SW480 (cell line): ENCODE results near the gene GATA1.

Experiments
- DNase-seq: peaks from one replicate; pipeline ENCODE4 v3.0.0-alpha.2; 2016; ENCODE audit warnings: low spot score

Gene GATA1

GRCh38 chrX:48785540-48786214 is 713 bp upstream of the GATA1 start:
- no peak for DNase-seq

DNA sequence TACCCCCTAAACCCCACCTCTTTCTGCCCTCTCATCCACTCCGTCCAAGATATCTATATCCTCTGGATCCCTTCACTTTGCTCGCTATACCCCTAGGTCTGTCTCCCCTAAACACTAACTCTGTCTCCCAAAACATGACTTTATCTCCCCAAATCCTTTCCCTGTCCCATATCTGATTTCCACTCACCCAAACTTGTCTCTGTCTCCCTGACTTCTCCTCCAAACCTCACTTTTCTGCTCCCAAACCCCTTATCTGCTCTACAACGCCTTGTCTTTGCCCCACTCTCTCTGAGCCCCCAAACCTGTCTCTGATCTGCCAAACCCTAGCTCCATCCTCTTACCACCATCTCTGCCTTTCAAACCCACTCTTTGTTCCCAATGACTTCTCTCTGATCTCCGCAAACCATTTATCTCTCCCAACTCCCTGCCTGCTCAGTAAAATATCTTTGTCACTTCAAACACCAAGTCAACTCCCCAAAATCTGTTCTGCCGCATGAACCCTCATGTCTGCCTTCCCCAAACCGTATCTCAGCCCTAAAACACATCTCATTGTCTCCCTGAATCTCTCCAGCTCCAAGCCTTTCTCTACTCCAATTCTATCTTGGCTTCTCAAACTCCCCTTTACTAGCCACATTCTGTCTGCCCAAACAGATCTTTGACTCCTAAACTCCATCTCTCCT is 575 bp downstream of the GATA1 start:
- no peak for DNase-seq

DNA sequence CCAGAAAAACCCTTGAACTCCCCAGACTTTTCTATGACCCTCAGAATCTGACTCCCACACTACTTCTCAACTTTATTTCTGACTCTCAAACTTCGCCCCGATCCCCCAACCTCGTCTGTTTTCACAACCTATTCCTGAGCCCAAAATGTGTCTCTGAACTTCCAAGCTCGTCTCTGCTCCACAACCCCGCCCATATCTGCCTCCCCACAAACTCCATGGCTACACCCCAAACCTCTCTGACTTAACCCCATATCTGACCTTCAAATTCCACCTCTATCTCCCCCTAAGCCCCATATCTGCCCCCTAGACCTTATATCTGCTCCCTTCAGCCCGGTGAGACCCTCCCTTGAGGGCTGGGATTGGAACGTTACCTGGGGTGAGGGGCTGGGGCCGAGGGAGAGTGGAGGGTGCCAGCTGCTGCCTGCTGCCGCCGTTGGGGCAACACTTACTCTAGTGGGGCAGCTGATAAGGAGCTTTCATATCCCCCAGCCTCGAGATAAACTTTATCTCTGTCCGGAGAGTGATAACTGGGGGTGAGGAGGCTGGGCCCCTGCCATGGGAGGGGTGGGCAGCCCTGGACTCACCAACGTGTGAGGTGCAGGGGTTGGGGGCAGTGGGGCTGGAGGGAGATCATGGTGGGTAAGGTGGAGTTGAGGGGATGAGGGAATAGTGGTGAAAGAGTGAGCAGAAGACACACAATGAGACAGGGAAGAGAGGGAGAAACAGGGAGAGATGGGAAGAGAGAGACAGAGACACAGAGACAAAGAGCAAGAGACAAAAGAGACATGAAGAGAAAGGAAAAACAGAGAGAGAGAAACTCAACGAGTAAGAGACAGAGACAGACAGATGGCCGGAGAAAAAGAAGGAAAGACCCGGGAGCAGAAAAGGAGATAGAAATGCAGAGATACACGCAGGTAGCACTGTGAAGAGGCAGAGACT is 1.4 kb downstream of the GATA1 start:
- DNase-seq, result no peak

DNA sequence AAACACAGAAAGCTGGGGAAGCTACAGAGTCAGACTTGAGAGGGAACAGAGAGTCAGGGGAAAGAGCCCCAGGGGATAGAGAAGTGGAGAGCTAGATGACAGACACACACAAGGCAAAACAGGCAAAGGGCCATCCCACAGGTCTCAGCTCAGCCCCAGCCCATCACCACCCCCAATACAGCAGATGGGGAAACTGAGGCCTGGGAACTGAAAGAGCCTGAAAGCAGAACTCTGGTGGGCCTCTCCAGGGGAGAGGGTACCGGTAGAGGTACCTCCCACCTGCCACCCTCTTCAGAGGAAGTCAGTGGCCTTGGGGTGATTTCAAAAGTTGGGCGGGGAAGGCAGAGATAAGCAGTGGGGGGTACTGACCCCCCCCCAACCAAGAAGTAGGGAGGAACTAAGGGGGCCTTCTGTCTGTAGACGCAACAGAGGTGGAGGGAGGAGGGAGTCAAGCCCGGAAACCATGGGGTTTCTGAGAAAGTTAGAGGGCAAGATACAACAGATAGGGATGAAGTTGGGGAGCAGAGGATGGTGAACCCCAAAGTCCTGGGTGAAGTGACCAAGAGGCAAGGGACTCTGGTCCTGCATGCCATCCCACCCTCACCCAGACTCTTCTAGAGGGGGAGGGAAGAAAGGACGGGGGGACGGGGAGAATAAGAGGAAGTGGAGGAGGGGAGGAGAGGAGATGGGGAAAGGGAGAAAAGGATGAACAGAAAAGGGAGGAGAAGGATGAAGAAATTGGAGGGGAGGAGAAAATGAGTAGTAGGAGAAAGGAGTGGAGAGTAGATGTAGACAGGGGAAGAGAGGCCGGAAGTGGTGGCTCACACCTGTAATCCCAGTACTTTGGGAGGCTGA is 3.2 kb downstream of the GATA1 start:
- no peak for DNase-seq

- DNase-seq, result no peak
These were observed 4.1 kb downstream of the GATA1 start for GRCh38 chrX:48790477-48790876.

DNA sequence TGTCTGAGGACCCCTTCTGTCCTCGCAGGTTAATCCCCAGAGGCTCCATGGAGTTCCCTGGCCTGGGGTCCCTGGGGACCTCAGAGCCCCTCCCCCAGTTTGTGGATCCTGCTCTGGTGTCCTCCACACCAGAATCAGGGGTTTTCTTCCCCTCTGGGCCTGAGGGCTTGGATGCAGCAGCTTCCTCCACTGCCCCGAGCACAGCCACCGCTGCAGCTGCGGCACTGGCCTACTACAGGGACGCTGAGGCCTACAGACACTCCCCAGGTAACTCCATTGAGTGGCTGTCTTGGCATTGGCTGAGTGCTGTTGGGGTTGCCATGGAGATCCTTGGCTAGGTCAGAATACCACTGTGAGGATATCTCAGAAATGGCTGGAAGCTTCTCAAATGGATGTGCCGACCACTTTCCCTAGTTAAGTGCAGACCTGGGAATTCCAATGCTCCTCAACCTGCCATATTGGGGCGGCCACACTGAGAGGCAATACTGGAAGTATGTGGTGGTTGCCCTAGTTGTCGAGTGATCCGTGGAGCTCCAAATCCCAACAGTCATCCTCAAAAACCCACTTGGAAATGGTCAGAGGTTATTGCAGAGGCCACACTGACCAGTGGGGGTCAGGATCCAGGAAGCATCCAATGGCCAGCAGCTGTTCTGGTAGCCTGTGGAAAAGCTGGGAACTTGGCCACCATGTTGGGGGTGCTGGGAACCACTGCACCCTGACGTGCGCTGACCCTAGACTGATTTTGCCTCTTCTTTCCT is 4.9 kb downstream of the GATA1 start:
- DNase-seq, result no peak

GRCh38 chrX:48792219-48792618 is 5.8 kb downstream of the GATA1 start:
- DNase-seq, result no peak

GRCh38 chrX:48793935-48794334 is 7.5 kb downstream of the GATA1 start:
- DNase-seq, result no peak

GRCh38 chrX:48794340-48794910 is 8.0 kb downstream of the GATA1 start:
- DNase-seq, result no peak

- peak; percentile 21 for DNase-seq
These were observed 8.6 kb downstream of the GATA1 start for GRCh38 chrX:48794911-48795515.

- DNase-seq, result no peak
These were observed 11.9 kb downstream of the GATA1 start for GRCh38 chrX:48798318-48798717.

- DNase-seq, result no peak
These were observed 14.3 kb downstream of the GATA1 start for GRCh38 chrX:48800574-48801279.

- peak; percentile 97 for DNase-seq
These were observed 15.1 kb downstream of the GATA1 start, which contains the start of gene HDAC6 for GRCh38 chrX:48801280-48802088. TSS of gene HDAC6 (plus strand) at chrX:48802067. CDS start at chrX:48802693, 626 bp downstream.

- DNase-seq, result peak; percentile 87
These were observed 15.9 kb downstream of the GATA1 start for GRCh38 chrX:48802089-48802904.

DNA sequence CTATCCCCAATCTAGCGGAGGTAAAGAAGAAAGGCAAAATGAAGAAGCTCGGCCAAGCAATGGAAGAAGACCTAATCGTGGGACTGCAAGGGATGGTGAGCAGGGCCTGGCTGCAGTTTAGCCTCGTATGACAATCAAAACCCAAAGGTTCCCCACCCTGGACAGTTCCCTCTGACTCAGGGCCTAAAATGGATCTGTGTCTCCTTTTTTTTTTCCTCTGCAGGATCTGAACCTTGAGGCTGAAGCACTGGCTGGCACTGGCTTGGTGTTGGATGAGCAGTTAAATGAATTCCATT is 16.5 kb downstream of the GATA1 start:
- DNase-seq, result no peak

- peak; percentile 14 for DNase-seq
These were observed 19.7 kb downstream of the GATA1 start for GRCh38 chrX:48806081-48806480.

GRCh38 chrX:48813644-48814043 is 27.3 kb downstream of the GATA1 start:
- DNase-seq, result no peak

DNA sequence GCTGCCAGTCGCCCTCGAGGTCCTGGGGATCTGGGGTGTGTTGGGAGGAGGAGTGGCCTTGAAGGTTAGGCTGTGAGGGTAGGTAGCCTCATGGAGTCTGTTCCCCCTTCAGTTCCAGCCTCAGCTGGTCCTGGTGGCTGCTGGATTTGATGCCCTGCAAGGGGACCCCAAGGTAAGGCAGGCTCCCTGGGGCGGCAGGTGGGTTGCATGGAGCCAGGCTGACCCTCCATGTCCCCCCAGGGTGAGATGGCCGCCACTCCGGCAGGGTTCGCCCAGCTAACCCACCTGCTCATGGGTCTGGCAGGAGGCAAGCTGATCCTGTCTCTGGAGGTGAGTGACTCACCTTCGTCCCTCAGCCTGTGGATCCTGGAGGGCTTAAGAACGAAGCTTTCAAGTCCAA is 28.3 kb downstream of the GATA1 start:
- no peak for DNase-seq
